Pancreas (tissue), 10 donors: ENCODE measurements around the gene CELF2. TPM values are rescaled to one million over a fixed set of nuclear protein-coding genes. Genes with fewer than 3 reads are reported as not detected.

Experiments
- ATAC-seq, 4 donors: fragments of 200-7000 bp; cut with Tn5 transposase; one replicate each; pipeline versions ENCODE4 v1.8.0 to v1.9.1; 2020; ENCODE audit warnings: mild to moderate bottlenecking in 4 of 4, moderate library complexity in 4 of 4
- DNase-seq, 6 donors: peaks; one replicate each; pipeline ENCODE4 v3.0.0-alpha.2; 2020
- FAIRE-seq: peaks from 2 replicates; lab custom pipeline; 2012; peaks lifted over from hg19 to GRCh38; lab: Jason Lieb, UNC
- H3K27ac ChIP-seq, 4 donors: fragments of 200-600 bp; sonication (generic); 1 replicate in 3 of 4; 2 replicates in 1 of 4; pipeline versions ENCODE4 v1.5.0 to v1.8.0; 2020
- H3K27me3 ChIP-seq, 4 donors: fragments of 200-600 bp; one replicate each; pipeline ENCODE4 v1.8.0; 2021
- H3K36me3 ChIP-seq, 3 donors: fragments of 200-600 bp; sonication (generic) in 1 of 3; one replicate each; pipeline versions ENCODE4 v1.5.0 to v1.8.0; 2020 to 2021
- H3K4me1 ChIP-seq, 3 donors: fragments of 200-600 bp; one replicate each; pipeline ENCODE4 v1.8.0; 2021
- H3K4me3 ChIP-seq, 4 donors: fragments of 200-600 bp; sonication (generic) in 2 of 4; one replicate each; pipeline versions ENCODE4 v1.5.0 to v1.8.0; 2020 to 2021
- H3K9me3 ChIP-seq, 4 donors: fragments of 200-600 bp; one replicate each; pipeline ENCODE4 v1.8.0; 2021
- WGBS, 2 donors: extraction: QIAGEN DNeasy Blood & Tissue Kit; methylation state at CpG; one replicate each; pipeline ENCODE4 v1.1.7; 2013; 5-methylcytosine and 5-hydroxymethylcytosine counted together
- intact Hi-C, 3 donors: fragments of 100-400 bp; cut with DNase I; formaldehyde crosslinking; loops; one replicate each; pipeline versions ENCODE4 v1.11.1 to v1.14.2; 2022
- polyA plus RNA-seq, 2 donors: library from polyadenylated mRNA; stranded (reverse); fragments of 200-250 nt; gene quantifications; one replicate each; pipeline ENCODE4 v1.2.3, GENCODE V29; 2013
- total RNA-seq, 6 donors: library from RNA; stranded (reverse); fragmentation: NEBNext Ultra II Directional in 4 of 6; extraction: Animal tissue kit (Norgen Biotek cat#: 25700) in 4 of 6; gene quantifications; one replicate each; pipeline versions ENCODE4 v1.2.1 to v1.2.4, GENCODE V29; 2021 to 2023
- TF ChIP-seq, protein P1 (sequence below), 4 donors: fragments of 200-600 bp; sonication (generic) in 3 of 4; IDR thresholded peaks; one replicate each; pipeline versions ENCODE4 v1.5.0 to v1.8.0; 2021; ENCODE audit warnings: antibody characterized with exemption in 4 of 4
- donor health status: healthy with polysubstance abuse.
- donor health status: DM: no; HTN: no; CAD: no; lungs with moderate emphysema.
- donor health status: DM: no; HTN: no; CAD: no.
- donor health status: control.
- donor health status: control.
- donor health status: Bipolar disorder and iron deficiency.
- donor health status: DM: yes; HTN: yes; CAD: no.
- donor health status: DM: no; HTN: no; CAD: no.
- donor health status: DM: no; HTN: no; CAD: no.
- donor health status: DM: yes; HTN: yes; CAD: no.

Gene CELF2
- total and polyA plus RNA-seq, 8 donors, result 1.2 to 11.7 (median 2.2) TPM

DNA sequence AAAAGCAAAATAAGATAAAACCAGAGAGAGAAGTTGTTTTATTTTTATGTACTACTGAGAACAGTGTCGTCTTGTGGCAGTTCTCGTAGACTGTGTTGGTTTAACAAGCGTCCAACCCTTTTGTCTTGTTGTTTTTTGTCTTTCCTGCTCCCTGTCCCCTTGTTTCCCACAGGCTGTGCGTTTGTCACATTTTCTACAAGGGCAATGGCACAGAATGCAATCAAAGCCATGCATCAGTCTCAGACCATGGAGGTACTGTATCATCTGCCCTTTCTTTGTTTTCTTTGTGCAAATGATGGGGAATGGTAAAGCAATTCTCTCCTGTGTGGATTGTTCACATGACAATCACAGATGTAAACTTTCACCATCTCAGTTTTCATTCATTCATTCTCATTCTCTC, 248.8 kb downstream of the CELF2 start:
- DNase-seq (no peak), ATAC-seq (no peak), FAIRE-seq (no peak)
- H3K4me3 ChIP-seq, result no peak overlapping the region
- H3K36me3 ChIP-seq, result no peaks in the 10 kb centered on the region
- 65 to 84% methylated on average over 4 of the region's 4 CpGs for WGBS, 2 donors
- no peaks in the 10 kb centered on the region for H3K4me1 ChIP-seq
- H3K27me3 ChIP-seq, result no peaks in the 10 kb centered on the region
- intact Hi-C loops, result no loop called here
- TF ChIP-seq, protein P1, sequence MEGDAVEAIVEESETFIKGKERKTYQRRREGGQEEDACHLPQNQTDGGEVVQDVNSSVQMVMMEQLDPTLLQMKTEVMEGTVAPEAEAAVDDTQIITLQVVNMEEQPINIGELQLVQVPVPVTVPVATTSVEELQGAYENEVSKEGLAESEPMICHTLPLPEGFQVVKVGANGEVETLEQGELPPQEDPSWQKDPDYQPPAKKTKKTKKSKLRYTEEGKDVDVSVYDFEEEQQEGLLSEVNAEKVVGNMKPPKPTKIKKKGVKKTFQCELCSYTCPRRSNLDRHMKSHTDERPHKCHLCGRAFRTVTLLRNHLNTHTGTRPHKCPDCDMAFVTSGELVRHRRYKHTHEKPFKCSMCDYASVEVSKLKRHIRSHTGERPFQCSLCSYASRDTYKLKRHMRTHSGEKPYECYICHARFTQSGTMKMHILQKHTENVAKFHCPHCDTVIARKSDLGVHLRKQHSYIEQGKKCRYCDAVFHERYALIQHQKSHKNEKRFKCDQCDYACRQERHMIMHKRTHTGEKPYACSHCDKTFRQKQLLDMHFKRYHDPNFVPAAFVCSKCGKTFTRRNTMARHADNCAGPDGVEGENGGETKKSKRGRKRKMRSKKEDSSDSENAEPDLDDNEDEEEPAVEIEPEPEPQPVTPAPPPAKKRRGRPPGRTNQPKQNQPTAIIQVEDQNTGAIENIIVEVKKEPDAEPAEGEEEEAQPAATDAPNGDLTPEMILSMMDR (IDR thresholded peaks at IDR 0.05), result no peak
- H3K27ac ChIP-seq, result no peak overlapping the region
- no peaks in the 10 kb centered on the region for H3K9me3 ChIP-seq

DNA sequence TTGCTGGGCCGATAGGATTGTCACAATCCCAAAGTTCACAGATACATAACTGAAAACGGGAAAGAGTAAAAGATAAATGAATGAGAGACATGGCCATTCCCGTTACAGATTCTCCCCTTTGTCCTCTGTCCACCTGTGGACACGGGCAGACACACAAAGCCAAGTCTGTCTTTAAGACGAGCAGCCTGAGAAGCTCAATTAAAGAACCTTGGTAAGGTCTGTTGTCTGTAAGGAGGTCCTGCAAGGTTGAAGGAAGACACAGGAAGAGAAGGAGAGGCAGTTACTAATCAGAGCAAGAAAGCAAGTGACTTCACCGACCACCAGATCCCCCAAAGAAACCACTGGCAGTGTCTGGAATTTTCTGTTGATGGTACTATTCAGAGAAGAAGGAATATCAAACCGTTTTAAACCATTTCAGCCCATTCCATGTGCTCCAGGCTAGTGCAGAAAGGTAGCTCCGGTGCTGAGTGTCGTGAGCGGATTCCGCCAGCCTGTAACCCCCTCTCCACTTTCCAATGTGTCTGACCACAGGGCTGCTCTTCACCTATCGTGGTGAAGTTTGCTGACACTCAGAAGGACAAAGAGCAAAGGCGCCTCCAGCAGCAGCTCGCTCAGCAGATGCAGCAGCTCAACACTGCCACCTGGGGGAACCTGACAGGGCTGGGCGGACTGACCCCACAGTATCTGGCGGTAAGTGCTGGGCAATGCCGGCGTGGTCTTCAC, 252.6 kb downstream of the CELF2 start:
- no peak overlapping the region for H3K27ac ChIP-seq
- no peaks in the 10 kb centered on the region for H3K27me3 ChIP-seq
- no peak overlapping the region for H3K4me3 ChIP-seq
- ATAC-seq (peak; percentile 90 to 99 (median 97)), FAIRE-seq (no peak), DNase-seq (peak; percentile 55 to 90 (median 76))
- no peaks in the 10 kb centered on the region for H3K4me1 ChIP-seq
- no peaks in the 10 kb centered on the region for H3K36me3 ChIP-seq
- intact Hi-C loops, result no loop called here
- no peaks in the 10 kb centered on the region for H3K9me3 ChIP-seq
- TF ChIP-seq, protein P1 (IDR thresholded peaks at IDR 0.05), result peak; percentile 78 to 89 (median 82)
- 21 to 25% methylated on average over 18 of the region's 18 CpGs for WGBS, 2 donors

DNA sequence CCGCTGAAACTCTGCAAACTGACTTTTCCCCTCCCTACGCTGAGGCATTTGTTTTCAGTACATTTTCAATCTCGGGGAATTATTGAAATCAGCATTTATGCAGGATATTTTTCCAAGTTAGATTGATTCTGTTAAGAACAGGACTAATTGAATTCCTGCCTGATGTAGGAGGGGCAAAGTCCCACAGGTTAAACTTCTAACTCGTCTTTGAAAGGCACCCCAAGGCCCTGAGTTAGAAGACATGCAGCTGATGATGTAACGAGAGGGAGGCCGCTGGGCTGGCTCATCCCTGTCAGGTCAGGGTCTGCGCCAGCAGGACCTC, 253.1 kb downstream of the CELF2 start:
- Histone ChIP-seq H3K36me3 (no peaks in the 10 kb centered on the region), H3K4me3 (no peak overlapping the region), H3K27ac (no peak overlapping the region), H3K27me3 (no peaks in the 10 kb centered on the region), H3K9me3 (no peaks in the 10 kb centered on the region), H3K4me1 (no peaks in the 10 kb centered on the region)
- TF ChIP-seq, protein P1 (IDR thresholded peaks at IDR 0.05), result no peak
- FAIRE-seq (no peak), DNase-seq (no peak), ATAC-seq (no peak)
- intact Hi-C loops, result no loop called here
- WGBS, 2 donors, result 21 to 22% methylated on average over 7 of the region's 7 CpGs

DNA sequence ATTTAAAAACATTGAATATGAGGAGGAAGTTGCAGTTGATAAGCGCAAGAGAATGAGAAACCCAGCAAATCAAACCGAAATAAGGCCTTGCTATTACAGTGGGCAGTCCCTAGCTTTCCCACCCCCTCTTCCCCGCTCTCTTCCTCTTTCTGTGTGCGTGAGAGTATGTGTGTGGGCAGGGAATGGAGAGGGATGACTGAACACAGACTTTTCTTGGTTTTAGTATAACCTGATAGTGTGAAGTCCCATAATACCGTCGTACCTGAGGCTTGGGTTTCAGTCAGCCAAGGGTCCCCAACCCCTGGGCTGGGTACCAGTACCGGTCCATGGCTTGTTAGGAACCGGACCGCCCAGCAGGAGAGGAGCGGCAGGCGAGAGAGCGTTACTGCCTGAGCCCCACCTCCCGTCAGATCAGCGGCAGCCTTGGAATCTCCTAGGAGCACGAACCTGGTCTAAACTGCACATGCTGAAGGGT, 255.3 kb downstream of the CELF2 start:
- intact Hi-C loops, result no loop called here
- no peaks in the 10 kb centered on the region for H3K36me3 ChIP-seq
- no peak for DNase-seq
- no peak for ATAC-seq
- TF ChIP-seq, protein P1 (IDR thresholded peaks at IDR 0.05), result no peak
- H3K27me3 ChIP-seq, result no peaks in the 10 kb centered on the region
- no peak overlapping the region for H3K4me3 ChIP-seq
- no peaks in the 10 kb centered on the region for H3K9me3 ChIP-seq
- no peak overlapping the region for H3K27ac ChIP-seq
- no peaks in the 10 kb centered on the region for H3K4me1 ChIP-seq
- 72 to 89% methylated on average over 15 of the region's 15 CpGs for WGBS, 2 donors
- no peak for FAIRE-seq

DNA sequence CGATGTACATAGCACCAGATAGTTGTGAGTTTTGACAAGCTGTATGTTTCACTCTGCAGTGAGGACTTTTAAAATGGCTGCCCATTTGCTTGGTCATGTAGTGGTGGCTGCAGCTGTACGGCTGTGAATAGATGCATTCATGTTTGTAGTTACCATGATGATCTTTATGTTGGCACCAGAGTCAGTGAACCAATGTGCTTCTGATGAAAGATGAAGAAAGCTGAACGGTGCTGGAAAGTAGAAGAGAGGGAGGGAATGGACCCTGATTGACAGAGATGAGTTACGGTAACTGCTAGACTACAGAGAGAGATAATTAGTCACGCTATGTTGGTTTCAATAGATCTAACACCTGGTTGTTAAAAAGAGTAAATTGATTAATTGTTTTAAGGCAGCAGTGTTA, 256.8 kb downstream of the CELF2 start:
- Histone ChIP-seq H3K4me1 (no peaks in the 10 kb centered on the region), H3K27me3 (no peaks in the 10 kb centered on the region), H3K36me3 (no peaks in the 10 kb centered on the region), H3K27ac (no peak overlapping the region), H3K4me3 (no peak overlapping the region), H3K9me3 (no peaks in the 10 kb centered on the region)
- ATAC-seq (no peak), FAIRE-seq (no peak), DNase-seq (no peak)
- WGBS, 2 donors, result 63 to 73% methylated on average over 5 of the region's 5 CpGs
- intact Hi-C loops, result no loop called here
- TF ChIP-seq, protein P1 (IDR thresholded peaks at IDR 0.05), result no peak
